Glutamatergic neuron (in vitro differentiated cells): ENCODE results near the gene LIN52. TPM values are rescaled to one million over a fixed set of nuclear protein-coding genes. Genes with fewer than 3 reads are reported as not detected.

Experiments used
- DNase-seq: peaks from one replicate; pipeline ENCODE4 v3.0.0; 2022
- H3K27ac Mint-ChIP-seq: one replicate; pipeline ENCODE4 v1.8.0; 2020; ENCODE audit warnings: mild to moderate bottlenecking, mixed read lengths, inconsistent platforms; ENCODE audit not compliant: unreplicated experiment
- H3K27me3 Mint-ChIP-seq: one replicate; pipeline ENCODE4 v1.8.0; 2020; ENCODE audit warnings: mild to moderate bottlenecking, moderate library complexity, mixed read lengths, inconsistent platforms; ENCODE audit not compliant: unreplicated experiment
- H3K36me3 Mint-ChIP-seq: one replicate; pipeline ENCODE4 v1.8.0; 2020; ENCODE audit warnings: mild to moderate bottlenecking, mixed read lengths, inconsistent platforms; ENCODE audit not compliant: unreplicated experiment
- H3K4me1 Mint-ChIP-seq: one replicate; pipeline ENCODE4 v1.8.0; 2020; ENCODE audit warnings: mild to moderate bottlenecking, low read depth, mixed read lengths, inconsistent platforms; ENCODE audit not compliant: unreplicated experiment
- H3K4me3 Mint-ChIP-seq: one replicate; pipeline ENCODE4 v1.8.0; 2020; ENCODE audit warnings: mild to moderate bottlenecking, mixed read lengths, inconsistent platforms; ENCODE audit not compliant: unreplicated experiment
- H3K9me3 Mint-ChIP-seq: one replicate; pipeline ENCODE4 v1.8.0; 2020; ENCODE audit warnings: mild to moderate bottlenecking, moderate library complexity, mixed read lengths, inconsistent platforms; ENCODE audit not compliant: unreplicated experiment
- total RNA-seq: library from RNA; stranded (reverse); fragmentation: NEBNext Ultra II Directional; extraction: Animal tissue kit (Norgen Biotek cat#: 25700); gene quantifications from one replicate; pipeline ENCODE4 v1.2.1, GENCODE V29; 2021; ENCODE audit not compliant: unreplicated experiment
- TF ChIP-seq, protein P1 (sequence below): fragments of 200-600 bp; sonication (generic); IDR thresholded peaks from one replicate; pipeline ENCODE4 v1.5.0; 2021; ENCODE audit not compliant: partially characterized antibody, unreplicated experiment

Gene LIN52
- total RNA-seq, 1 donor from 2014 or later = 4.5 TPM

- DNase-seq = no peak
- Mint-ChIP-seq H3K27ac (no peak overlapping the region), H3K4me3 (no peak overlapping the region), H3K9me3 (peaks cover 2% of the 10 kb centered on the region), H3K27me3 (peaks cover 3% of the 10 kb centered on the region), H3K4me1 (peaks cover 3% of the 10 kb centered on the region), H3K36me3 (no peaks in the 10 kb centered on the region)
- TF ChIP-seq, protein P1, sequence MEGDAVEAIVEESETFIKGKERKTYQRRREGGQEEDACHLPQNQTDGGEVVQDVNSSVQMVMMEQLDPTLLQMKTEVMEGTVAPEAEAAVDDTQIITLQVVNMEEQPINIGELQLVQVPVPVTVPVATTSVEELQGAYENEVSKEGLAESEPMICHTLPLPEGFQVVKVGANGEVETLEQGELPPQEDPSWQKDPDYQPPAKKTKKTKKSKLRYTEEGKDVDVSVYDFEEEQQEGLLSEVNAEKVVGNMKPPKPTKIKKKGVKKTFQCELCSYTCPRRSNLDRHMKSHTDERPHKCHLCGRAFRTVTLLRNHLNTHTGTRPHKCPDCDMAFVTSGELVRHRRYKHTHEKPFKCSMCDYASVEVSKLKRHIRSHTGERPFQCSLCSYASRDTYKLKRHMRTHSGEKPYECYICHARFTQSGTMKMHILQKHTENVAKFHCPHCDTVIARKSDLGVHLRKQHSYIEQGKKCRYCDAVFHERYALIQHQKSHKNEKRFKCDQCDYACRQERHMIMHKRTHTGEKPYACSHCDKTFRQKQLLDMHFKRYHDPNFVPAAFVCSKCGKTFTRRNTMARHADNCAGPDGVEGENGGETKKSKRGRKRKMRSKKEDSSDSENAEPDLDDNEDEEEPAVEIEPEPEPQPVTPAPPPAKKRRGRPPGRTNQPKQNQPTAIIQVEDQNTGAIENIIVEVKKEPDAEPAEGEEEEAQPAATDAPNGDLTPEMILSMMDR = no peak
Observed at GRCh38 chr14:74155287-74155686, 70.5 kb downstream of the LIN52 start.

DNA sequence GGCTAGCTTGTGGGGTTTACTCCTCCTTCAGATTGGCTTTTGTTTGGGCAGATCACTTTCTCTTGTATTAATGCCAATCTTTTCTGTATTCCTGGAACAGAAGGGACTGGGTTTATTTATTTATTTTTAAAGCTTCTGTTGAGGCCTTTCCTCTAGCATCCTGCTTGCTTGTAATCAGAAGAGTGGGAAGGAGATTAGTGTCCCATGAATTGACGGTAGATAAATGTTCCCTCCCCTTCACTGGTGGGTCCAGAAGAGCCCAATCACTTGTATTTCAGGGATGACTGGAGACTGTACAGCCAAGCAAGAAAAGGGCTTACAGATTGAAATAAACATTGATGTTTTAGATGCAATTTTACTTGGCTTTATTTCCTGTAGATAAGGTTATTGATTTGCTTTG, 71.0 kb downstream of the LIN52 start:
- Mint-ChIP-seq H3K9me3 (peaks cover 2% of the 10 kb centered on the region), H3K4me3 (no peak overlapping the region), H3K27me3 (peaks cover 5% of the 10 kb centered on the region), H3K27ac (no peak overlapping the region), H3K4me1 (peaks cover 3% of the 10 kb centered on the region), H3K36me3 (no peaks in the 10 kb centered on the region)
- TF ChIP-seq, protein P1 = no peak
- DNase-seq = no peak

DNA sequence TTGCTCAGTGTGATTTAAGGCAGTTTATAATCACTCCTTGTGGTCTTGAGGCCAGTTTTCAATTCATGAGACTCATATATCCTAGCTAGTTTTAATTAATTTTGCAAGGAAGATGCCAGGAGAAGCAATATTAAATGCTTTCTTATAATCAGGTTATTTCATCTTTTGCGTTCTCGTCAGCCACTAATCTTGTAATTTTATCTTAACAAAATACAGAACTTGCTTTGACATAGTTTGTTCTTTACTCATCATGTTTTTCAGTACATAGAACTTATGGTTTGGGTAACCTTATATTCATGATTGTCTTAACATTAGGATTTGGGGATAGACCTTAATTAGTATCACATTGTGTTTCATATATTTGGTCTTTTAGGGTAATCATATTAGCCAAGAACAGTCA, 76.0 kb downstream of the LIN52 start:
- H3K27ac Mint-ChIP-seq = no peak overlapping the region
- H3K4me1 Mint-ChIP-seq = no peaks in the 10 kb centered on the region
- no peak overlapping the region for H3K4me3 Mint-ChIP-seq
- H3K36me3 Mint-ChIP-seq = no peaks in the 10 kb centered on the region
- H3K27me3 Mint-ChIP-seq = peaks cover 6% of the 10 kb centered on the region
- TF ChIP-seq, protein P1 = no peak
- DNase-seq = no peak
- H3K9me3 Mint-ChIP-seq = no peaks in the 10 kb centered on the region

- Mint-ChIP-seq H3K27me3 (peaks cover 7% of the 10 kb centered on the region), H3K4me3 (no peak overlapping the region), H3K27ac (no peak overlapping the region), H3K4me1 (no peaks in the 10 kb centered on the region), H3K36me3 (no peaks in the 10 kb centered on the region), H3K9me3 (no peaks in the 10 kb centered on the region)
- DNase-seq = no peak
- TF ChIP-seq, protein P1 = no peak
Observed at GRCh38 chr14:74161526-74162158, 76.9 kb downstream of the LIN52 start.

DNA sequence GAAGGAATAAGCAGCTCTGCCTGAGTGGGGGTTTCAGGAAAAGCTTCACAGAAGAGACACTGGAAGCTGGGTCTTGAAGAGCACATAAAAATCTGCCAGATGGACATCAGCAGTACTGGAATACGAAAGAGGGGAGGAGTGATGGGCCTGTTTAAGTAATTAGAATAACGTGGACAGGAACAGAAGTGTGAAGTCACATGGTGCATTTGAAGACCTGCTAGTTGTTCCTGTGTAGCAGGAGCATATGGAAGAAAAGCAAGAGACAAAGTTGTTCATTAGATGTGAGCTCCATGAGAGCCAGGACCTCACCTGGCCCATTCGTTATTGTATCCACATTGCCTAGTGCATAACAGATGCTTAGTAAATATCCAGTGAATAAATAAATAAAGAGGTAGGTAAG, 85.2 kb downstream of the LIN52 start:
- Mint-ChIP-seq H3K4me3 (no peak overlapping the region), H3K27ac (no peak overlapping the region), H3K9me3 (no peaks in the 10 kb centered on the region), H3K36me3 (no peaks in the 10 kb centered on the region), H3K4me1 (peaks cover 2% of the 10 kb centered on the region), H3K27me3 (peaks cover 2% of the 10 kb centered on the region)
- no peak for DNase-seq
- TF ChIP-seq, protein P1 = no peak
